Activated T-helper 1 cell treated with anti-CD3 and anti-CD28 coated beads, Interleukin-12 subunit alpha, Interleukin-12 subunit beta, Interleukin-2, Interleukin-4 antibody, amounts not matched to agents 30 ng/mL and 10 ng/mL and 1 ng/mL, durations not matched to agents 14 hours and 24 hours and 36 hours (primary cell): ENCODE results near the gene ZNF638. TPM values are rescaled to one million over a fixed set of nuclear protein-coding genes. Genes with fewer than 3 reads are reported as not detected.

ENCODE experiments used
- DNase-seq: peaks from one replicate; pipeline ENCODE4 v3.0.0; 2021; ENCODE audit warnings: low spot score
- H3K27ac Mint-ChIP-seq: one replicate; pipeline ENCODE4 v1.8.0; 2021; ENCODE audit warnings: mild to moderate bottlenecking, mixed read lengths
- H3K27me3 Mint-ChIP-seq: one replicate; pipeline ENCODE4 v1.8.0; 2022; ENCODE audit warnings: mild to moderate bottlenecking, moderate library complexity, mixed read lengths; ENCODE audit not compliant: insufficient read depth
- H3K36me3 Mint-ChIP-seq: one replicate; pipeline ENCODE4 v1.8.0; 2021; ENCODE audit warnings: low read depth, mixed read lengths
- H3K4me1 Mint-ChIP-seq: one replicate; pipeline ENCODE4 v1.8.0; 2021; ENCODE audit warnings: low read depth, mixed read lengths
- H3K4me3 Mint-ChIP-seq: one replicate; pipeline ENCODE4 v1.8.0; 2021; ENCODE audit warnings: mild to moderate bottlenecking, moderate library complexity, mixed read lengths
- H3K9me3 Mint-ChIP-seq: one replicate; pipeline ENCODE4 v1.8.0; 2021; ENCODE audit warnings: mixed read lengths
- intact Hi-C: fragments of 100-400 bp; cut with micrococcal nuclease; formaldehyde crosslinking; loops from one replicate; pipeline ENCODE4 v1.15.1; 2024
- total RNA-seq: library from RNA; stranded (reverse); gene quantifications from 2 replicates; pipeline ENCODE4 v1.2.3, GENCODE V29; 2022

ZNF638 gene
- total RNA-seq, 1 donor from 2014 or later: 88.8 TPM

DNA sequence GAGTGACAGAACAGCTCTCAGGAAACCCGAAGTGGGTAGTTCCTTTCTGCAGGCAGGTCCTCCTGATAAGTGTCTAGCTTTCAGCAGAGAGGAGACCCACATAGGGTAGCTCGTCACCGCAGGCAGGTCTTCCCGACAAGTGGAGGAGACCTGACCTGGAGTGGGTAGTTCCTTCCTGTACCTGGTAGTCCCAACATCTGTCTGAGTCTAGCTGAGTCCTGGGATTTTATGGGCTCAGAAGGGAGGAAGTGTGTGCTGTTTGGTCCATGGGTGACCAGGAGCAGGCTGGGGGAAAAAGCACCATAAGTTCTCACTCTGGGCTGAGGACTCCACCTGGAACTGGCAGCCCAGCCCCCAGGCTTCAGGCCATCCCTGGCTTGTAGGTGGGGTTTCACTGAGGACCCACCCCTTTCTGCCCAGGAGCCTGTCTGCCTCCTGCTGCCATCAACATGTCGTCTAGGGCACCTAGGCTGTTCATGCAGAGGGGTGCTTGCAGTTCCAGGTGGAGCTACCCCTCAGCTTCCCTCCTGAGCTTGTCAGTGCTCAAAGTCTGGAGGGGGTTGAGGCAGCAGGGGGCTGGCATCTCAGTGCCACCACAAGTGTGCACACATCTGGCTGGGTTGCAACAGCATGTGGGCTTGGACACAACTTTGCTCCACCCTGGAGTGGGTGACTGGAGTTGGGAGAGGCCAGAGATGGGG is 131.2 kb downstream of the ZNF638 start:
- no peaks in the 10 kb centered on the region for H3K36me3 Mint-ChIP-seq
- H3K27me3 Mint-ChIP-seq: peaks cover 13% of the 10 kb centered on the region
- H3K27ac Mint-ChIP-seq: no peak overlapping the region
- H3K4me1 Mint-ChIP-seq: peaks cover 8% of the 10 kb centered on the region
- DNase-seq: no peak
- intact Hi-C loops: no loop called here
- no peak overlapping the region for H3K4me3 Mint-ChIP-seq
- H3K9me3 Mint-ChIP-seq: no peaks in the 10 kb centered on the region

DNA sequence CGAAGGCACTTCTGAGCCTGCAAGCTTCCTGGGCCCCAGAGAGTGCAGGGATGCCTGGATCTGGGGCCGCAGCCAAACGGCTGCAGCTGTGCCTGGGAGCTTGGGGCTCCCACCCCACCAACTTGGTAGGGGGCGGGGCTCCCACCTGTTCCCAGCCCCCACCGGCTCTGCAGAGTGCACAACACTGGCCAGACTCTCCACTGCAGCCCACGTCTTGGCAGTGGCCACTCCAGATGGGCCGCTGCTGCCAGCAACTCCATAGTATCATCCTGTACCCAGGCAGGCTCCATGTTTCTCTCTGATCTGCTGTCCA is 131.7 kb downstream of the ZNF638 start:
- no peak for DNase-seq
- Mint-ChIP-seq H3K27me3 (peaks cover 18% of the 10 kb centered on the region), H3K4me1 (peaks cover 8% of the 10 kb centered on the region), H3K9me3 (no peaks in the 10 kb centered on the region), H3K36me3 (no peaks in the 10 kb centered on the region), H3K27ac (no peak overlapping the region), H3K4me3 (no peak overlapping the region)
- intact Hi-C loops: no loop called here

DNA sequence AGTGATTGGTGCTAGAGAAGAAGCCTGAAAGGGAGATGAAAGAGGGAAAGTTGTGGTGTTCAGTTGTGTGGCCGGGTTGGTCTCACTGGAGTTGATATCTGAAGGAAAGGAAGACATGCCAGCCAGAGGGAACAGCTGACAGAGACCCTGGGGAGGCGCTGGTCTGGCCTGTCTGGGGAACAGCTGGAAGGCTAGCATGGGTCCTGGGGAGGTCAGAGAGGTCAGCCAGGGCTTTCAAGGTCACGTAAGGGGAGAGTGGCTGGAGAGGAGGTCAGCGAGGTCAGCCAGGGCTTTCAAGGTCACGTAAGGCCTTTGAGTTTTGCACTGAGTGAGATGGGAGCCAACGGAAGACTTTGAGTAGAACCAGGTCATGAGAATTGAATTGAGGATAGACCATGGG is 132.8 kb downstream of the ZNF638 start:
- intact Hi-C loops: no loop called here
- H3K36me3 Mint-ChIP-seq: no peaks in the 10 kb centered on the region
- no peak overlapping the region for H3K4me3 Mint-ChIP-seq
- peaks cover 8% of the 10 kb centered on the region for H3K4me1 Mint-ChIP-seq
- no peaks in the 10 kb centered on the region for H3K9me3 Mint-ChIP-seq
- H3K27ac Mint-ChIP-seq: no peak overlapping the region
- H3K27me3 Mint-ChIP-seq: peaks cover 27% of the 10 kb centered on the region
- DNase-seq: no peak

DNA sequence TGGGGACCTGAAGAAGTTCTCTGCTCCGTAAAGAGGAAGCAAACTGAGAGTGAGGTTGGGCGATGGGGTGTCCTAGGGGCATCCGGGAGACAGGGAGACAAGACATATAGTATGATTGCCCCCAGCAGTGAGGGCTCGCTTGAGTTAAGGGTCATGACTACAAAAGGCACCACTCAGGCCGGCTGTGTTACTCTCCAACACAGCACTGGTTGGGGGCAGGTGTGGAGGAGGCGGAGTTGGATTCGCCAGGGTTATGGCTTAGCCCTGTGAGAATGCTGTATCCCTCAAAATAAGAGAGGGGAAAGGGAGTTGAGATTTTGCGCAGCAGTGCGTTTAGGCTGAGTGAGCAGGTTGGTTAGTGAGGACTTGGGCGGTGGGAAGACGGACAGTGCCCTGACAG is 133.8 kb downstream of the ZNF638 start:
- H3K36me3 Mint-ChIP-seq: no peaks in the 10 kb centered on the region
- H3K27me3 Mint-ChIP-seq: peaks cover 33% of the 10 kb centered on the region
- H3K9me3 Mint-ChIP-seq: no peaks in the 10 kb centered on the region
- H3K4me1 Mint-ChIP-seq: peaks cover 8% of the 10 kb centered on the region
- H3K27ac Mint-ChIP-seq: no peak overlapping the region
- intact Hi-C loops: no loop called here
- no peak for DNase-seq
- H3K4me3 Mint-ChIP-seq: no peak overlapping the region

DNA sequence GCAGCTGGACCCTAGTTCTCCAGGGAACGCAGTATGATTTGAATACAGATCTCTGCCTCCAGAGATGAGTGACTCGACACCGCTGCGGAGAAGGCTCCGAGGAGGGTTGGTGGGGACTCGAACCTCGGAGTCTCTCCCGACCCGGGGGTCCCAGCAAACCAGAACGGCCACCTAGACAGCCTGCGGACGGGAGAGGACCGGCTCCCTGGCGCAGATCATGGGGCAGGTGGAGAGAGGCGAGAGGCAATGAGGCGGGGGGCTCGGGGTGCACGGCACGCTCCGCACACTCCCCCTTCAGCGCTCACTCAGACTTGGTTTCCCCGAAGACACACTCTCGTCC is 134.3 kb downstream of the ZNF638 start:
- peaks cover 33% of the 10 kb centered on the region for H3K27me3 Mint-ChIP-seq
- intact Hi-C loops: loop anchor here (1.0 kb wide), 1 partner anchor 13 kb away; the partner anchor contains the start of gene DYSF
- peaks cover 8% of the 10 kb centered on the region for H3K4me1 Mint-ChIP-seq
- H3K4me3 Mint-ChIP-seq: no peak overlapping the region
- no peaks in the 10 kb centered on the region for H3K9me3 Mint-ChIP-seq
- no peak for DNase-seq
- H3K36me3 Mint-ChIP-seq: no peaks in the 10 kb centered on the region
- H3K27ac Mint-ChIP-seq: no peak overlapping the region

DNA sequence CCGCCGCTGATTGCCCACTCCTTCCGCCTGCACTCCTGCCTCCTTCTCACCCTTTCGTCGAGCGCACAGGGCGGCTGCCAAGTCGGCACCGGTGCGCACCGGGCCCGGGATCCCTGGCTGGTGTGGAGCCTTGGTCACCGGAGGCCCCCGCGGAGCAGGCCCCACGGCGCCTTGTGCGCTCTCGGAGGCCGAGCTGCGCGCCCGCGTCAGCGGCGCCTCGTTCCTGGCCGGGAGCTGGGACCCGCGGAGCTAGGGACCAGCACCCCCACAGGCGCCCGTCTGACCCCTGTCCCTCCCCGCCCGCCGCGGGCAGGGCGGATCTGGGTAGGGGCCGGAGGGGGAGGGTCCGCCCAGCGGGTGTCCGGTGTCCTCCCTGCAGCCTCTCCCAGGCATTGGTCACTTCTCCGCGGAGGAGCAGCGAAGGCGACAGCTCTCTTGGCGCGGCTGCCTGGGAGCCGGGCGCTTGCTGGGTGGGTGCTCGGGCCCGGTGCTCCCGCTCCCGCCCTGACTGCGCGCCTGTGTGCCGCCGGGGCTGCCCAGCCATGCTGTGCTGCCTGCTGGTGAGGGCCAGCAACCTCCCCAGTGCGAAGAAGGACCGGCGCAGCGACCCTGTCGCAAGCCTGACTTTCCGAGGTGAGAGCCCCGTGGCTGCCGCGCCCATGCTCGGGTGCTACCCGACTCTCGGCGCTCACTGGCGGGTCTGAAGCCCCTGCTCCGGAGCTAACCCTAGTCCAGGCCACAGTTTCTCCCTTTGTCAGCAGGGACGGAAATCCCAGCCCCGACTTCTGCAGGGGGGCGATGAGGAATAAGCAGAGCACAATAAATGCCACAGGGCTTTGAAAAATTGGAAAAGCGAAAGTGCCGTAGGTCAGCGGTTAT is 135.0 kb downstream of the ZNF638 start:
- DNase-seq: no peak
- Mint-ChIP-seq H3K27ac (no peak overlapping the region), H3K4me3 (peak overlapping the region; percentile 78), H3K9me3 (no peaks in the 10 kb centered on the region), H3K27me3 (peaks cover 36% of the 10 kb centered on the region), H3K4me1 (peaks cover 8% of the 10 kb centered on the region), H3K36me3 (no peaks in the 10 kb centered on the region)
- intact Hi-C loops: loop anchor here (1.0 kb wide), 1 partner anchor 13 kb away; the partner anchor contains the start of gene DYSF

DNA sequence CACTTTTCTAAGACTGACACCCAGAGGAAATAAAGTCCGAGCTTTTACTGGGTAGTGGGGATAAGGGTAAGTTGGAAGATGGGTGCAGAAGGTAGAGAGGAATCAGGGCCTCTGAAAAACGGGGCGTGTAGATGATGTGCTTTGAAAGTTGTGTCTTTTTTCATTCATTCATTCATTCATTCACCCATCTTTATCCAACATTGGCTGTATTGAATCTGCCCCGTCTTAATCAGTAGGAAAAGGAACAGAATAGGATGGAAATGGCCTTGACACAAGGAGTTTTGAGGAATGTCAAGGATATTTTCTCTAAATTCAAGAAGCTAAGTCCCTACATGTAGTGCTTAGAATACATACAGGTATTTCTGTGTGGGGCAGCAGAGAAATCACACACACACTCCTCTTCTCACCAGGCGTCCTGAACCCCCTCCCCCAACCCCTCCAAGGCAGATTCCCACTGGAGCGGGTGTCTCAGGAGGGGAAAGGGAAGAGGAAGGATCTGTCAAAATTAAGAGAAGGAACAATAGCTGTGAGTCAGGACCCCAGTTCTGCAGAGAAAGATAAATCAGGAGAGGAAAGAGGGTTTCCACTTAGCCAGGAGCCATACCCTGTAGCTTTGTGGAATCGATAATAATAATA is 135.7 kb downstream of the ZNF638 start:
- Mint-ChIP-seq H3K36me3 (no peaks in the 10 kb centered on the region), H3K4me3 (peak overlapping the region; percentile 78), H3K27ac (no peak overlapping the region), H3K9me3 (no peaks in the 10 kb centered on the region), H3K27me3 (peaks cover 36% of the 10 kb centered on the region), H3K4me1 (peaks cover 8% of the 10 kb centered on the region)
- intact Hi-C loops: no loop called here
- DNase-seq: no peak

DNA sequence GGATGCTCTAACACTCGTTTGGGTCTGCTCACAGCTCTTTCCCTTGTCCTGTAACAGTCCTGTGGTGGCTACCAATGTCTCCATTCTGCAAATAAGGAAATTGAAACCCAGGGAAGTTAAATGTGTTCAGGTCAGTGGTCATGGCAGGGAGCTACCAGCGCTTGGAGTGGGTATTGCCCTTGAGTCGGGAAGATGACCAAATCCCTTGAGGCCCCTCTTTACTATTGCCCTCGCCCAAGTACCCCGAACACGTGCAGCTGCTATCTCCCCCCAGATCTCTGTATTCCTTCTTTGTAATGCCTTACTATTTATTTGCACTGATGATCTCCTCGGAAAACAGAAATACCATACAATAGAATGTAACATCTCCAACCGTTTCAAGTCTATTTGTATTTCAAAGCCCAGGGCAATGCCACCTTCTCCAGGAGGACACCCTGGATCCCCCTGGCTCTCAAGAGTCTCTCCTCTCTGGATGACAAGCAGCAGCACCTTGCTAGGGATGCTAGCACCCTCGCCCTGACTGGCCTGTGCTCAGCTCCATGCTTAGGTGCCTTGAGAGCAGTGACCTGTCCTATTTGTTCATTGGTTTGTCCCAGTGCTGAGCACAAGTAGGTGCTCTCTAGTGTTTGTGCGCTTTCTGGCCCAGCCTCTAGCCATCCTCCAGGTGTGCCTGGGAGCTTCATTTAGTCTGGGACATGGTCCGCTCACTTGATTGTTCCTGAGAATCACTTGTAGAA is 136.9 kb downstream of the ZNF638 start:
- Mint-ChIP-seq H3K36me3 (no peaks in the 10 kb centered on the region), H3K4me3 (peak overlapping the region; percentile 44)

DNA sequence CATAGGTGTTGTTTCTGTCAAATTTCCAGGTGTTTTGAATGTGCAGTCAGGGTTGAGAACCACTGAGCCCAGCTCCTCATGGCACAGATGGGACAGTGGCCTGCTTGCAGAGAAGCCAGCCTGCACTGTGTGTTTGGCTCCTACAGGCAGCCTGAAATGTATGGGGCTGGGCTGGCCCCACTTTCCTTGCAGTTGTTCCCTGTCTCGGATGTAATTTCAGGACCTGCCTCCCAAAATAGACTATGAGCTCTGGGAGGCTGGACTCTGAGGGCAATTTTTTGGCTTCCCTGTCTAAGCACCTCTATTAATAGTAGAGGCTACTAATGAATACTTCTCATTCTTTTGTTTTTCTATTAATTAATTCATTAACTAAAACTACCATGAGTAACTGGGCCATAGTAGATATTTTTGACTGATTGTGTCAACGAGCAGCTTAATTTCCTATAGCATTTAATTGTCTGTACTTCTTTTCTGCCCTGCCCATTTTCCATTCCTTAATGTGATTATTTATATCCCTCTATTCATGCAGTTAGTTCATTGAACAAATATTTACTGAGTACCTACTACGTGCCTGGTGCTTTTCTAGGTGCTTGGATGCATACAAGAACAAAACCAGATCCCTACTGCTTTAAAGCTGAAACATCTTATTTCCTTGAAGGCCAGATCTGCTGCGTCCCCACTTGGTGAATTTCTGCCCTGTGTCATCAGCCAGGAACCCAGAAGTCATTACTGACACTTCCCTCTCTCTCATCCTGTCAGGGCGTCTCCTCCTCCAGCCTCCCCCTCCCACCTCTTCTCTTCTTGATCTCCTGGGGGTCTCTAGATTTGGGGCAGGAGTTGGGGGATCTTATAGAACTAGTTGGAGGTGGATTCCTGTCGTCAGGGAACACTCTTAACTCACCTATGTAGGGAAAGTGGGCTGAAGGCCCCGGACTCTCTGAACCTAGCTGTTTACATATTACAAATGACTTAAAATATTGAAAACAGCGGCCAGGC is 138.1 kb downstream of the ZNF638 start:
- intact Hi-C loops: no loop called here
- no peak overlapping the region for H3K27ac Mint-ChIP-seq
- peaks cover 8% of the 10 kb centered on the region for H3K4me1 Mint-ChIP-seq
- no peaks in the 10 kb centered on the region for H3K36me3 Mint-ChIP-seq
- H3K4me3 Mint-ChIP-seq: no peak overlapping the region
- peaks cover 37% of the 10 kb centered on the region for H3K27me3 Mint-ChIP-seq
- H3K9me3 Mint-ChIP-seq: no peaks in the 10 kb centered on the region
- no peak for DNase-seq

More for the DNA sequence above, 136.9 kb downstream of the ZNF638 start:
- H3K4me1 Mint-ChIP-seq: peaks cover 8% of the 10 kb centered on the region
- intact Hi-C loops: no loop called here
- no peaks in the 10 kb centered on the region for H3K9me3 Mint-ChIP-seq
- peaks cover 37% of the 10 kb centered on the region for H3K27me3 Mint-ChIP-seq
- no peak overlapping the region for H3K27ac Mint-ChIP-seq
- no peak for DNase-seq

DNA sequence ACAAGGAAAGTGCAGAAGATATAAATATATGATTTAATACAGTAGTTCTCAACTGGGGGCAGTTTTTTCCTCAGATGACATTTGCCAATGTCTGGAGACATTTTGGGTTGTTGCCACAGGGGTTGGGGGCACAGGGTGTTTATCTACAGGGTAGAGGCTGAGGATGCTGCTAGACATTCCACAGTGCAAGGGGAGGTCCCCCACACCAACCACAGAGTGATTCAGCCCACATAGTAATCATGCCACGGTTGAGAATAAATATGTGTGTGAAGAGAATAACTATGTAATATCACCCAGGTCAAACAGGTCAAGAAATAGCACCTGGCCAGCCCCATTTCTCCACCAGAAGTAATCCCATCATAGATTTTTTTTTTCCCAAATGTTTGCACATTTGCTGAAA is 139.7 kb downstream of the ZNF638 start:
- no peak overlapping the region for H3K4me3 Mint-ChIP-seq
- peaks cover 8% of the 10 kb centered on the region for H3K4me1 Mint-ChIP-seq
- no peaks in the 10 kb centered on the region for H3K9me3 Mint-ChIP-seq
- intact Hi-C loops: no loop called here
- no peaks in the 10 kb centered on the region for H3K36me3 Mint-ChIP-seq
- H3K27ac Mint-ChIP-seq: no peak overlapping the region
- no peak for DNase-seq
- H3K27me3 Mint-ChIP-seq: peaks cover 39% of the 10 kb centered on the region

DNA sequence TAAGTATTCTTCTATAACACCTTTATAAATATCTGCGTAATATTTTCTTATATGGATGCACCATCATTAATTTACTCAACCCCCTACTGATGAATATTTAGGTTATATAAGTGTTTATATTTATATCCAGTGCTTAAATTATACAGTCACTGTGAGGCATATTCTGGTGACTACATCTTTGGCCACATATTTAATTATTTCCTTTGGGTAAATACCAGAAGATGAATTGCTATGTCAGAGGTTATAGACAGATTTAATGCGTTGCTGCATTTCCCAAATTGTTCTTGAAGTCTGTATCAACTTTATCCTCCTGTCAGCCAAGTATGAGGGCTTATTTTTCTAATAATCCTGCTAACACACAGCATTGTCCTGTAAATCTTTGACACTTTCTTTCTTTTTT is 140.4 kb downstream of the ZNF638 start:
- H3K4me3 Mint-ChIP-seq: no peak overlapping the region
- H3K4me1 Mint-ChIP-seq: peaks cover 5% of the 10 kb centered on the region
- DNase-seq: no peak
- no peaks in the 10 kb centered on the region for H3K36me3 Mint-ChIP-seq
- H3K27me3 Mint-ChIP-seq: peaks cover 36% of the 10 kb centered on the region
- H3K9me3 Mint-ChIP-seq: no peaks in the 10 kb centered on the region
- intact Hi-C loops: no loop called here
- H3K27ac Mint-ChIP-seq: no peak overlapping the region
